H1 (cell line): Measurements from ENCODE around the gene LRRC32. TPM values are rescaled to one million over a fixed set of nuclear protein-coding genes. Genes with fewer than 3 reads are reported as not detected.

Experiments
- CTCF ChIA-PET: fragments of 300-600 bp; sonication (Branson Sonifier 250); formaldehyde crosslinking; loops from one replicate; lab custom pipeline; 2021; ENCODE audit not compliant: partially characterized antibody; lab: Charles Lee
- POLR2A ChIA-PET: fragments of 300-600 bp; sonication (Branson Sonifier 250); formaldehyde crosslinking; loops from one replicate; lab custom pipeline; 2021; ENCODE audit warnings: inconsistent platforms; ENCODE audit not compliant: partially characterized antibody; lab: Charles Lee
- DNase-seq, 2 experiments: peaks; one replicate each; pipeline versions ENCODE4 v3.0.0 to v3.0.0-alpha.2; 2010 to 2022; ENCODE audit warnings: low spot score in 2 of 2, low read depth in 1 of 2, mixed read lengths in 1 of 2
- FAIRE-seq: peaks from 2 replicates; lab custom pipeline; 2011; peaks lifted over from hg19 to GRCh38; lab: Jason Lieb, UNC
- H2AFZ ChIP-seq: 2 replicates; pipeline ENCODE4 v1.8.1; 2012; ENCODE audit warnings: low read length, inconsistent platforms
- H2AK5ac ChIP-seq: 2 replicates; pipeline ENCODE4 v1.6.1; 2013; ENCODE audit warnings: low read depth, low read length
- H2BK120ac ChIP-seq: replicated peaks from 2 replicates; pipeline ENCODE3; 2013; ENCODE audit warnings: low read depth, low read length, inconsistent platforms
- H2BK12ac ChIP-seq: 2 replicates; pipeline ENCODE4 v1.6.1; 2013; ENCODE audit warnings: low read depth, low read length
- H2BK15ac ChIP-seq: 2 replicates; pipeline ENCODE4 v1.6.1; 2013; ENCODE audit warnings: low read length
- H2BK20ac ChIP-seq: 2 replicates; pipeline ENCODE4 v1.6.1; 2013; ENCODE audit warnings: low read length
- H2BK5ac ChIP-seq: 2 replicates; pipeline ENCODE4 v1.6.1; 2013; ENCODE audit warnings: low read depth, low read length
- H3K14ac ChIP-seq: 2 replicates; pipeline ENCODE4 v1.6.1; 2013; ENCODE audit warnings: inconsistent platforms; ENCODE audit not compliant: insufficient read length
- H3K18ac ChIP-seq: 2 replicates; pipeline ENCODE4 v1.6.1; 2013; ENCODE audit warnings: low read length; ENCODE audit errors: extremely low read depth
- H3K23ac ChIP-seq: 2 replicates; pipeline ENCODE4 v1.6.1; 2013; ENCODE audit warnings: inconsistent platforms; ENCODE audit not compliant: insufficient read length
- H3K23me2 ChIP-seq: 2 replicates; pipeline ENCODE4 v1.6.1; 2013; ENCODE audit warnings: low read depth, low read length
- H3K27ac ChIP-seq: 2 replicates; pipeline ENCODE4 v1.6.1; 2011; ENCODE audit warnings: low read depth, low read length, inconsistent platforms
- H3K27me3 ChIP-seq, 4 experiments: replicated peaks in 1 of 4; 1 replicate in 1 of 4; 2 replicates in 3 of 4; pipeline versions ENCODE4 v1.6.1 to v1.8.1; 2011 to 2013; ENCODE audit warnings: low read length in 3 of 4, mild to moderate bottlenecking in 3 of 4, inconsistent platforms in 2 of 4, mixed read lengths in 2 of 4, moderate library complexity in 1 of 4; ENCODE audit not compliant: control insufficient read depth in 3 of 4, insufficient read depth in 3 of 4; ENCODE audit errors: extremely low read depth in 1 of 4
- H3K36me3 ChIP-seq, 4 experiments: 2 replicates each; pipeline versions ENCODE4 v1.6.1 to v1.8.1; 2011 to 2013; ENCODE audit warnings: mild to moderate bottlenecking in 4 of 4, low read length in 3 of 4, moderate library complexity in 2 of 4, control low read depth in 1 of 4, inconsistent platforms in 1 of 4; ENCODE audit not compliant: insufficient read depth in 4 of 4, control insufficient read depth in 2 of 4
- H3K4ac ChIP-seq: replicated peaks from 2 replicates; pipeline ENCODE3; 2013; ENCODE audit warnings: low read length, low read depth, mixed read lengths, inconsistent platforms; ENCODE audit not compliant: insufficient read length
- H3K4me1 ChIP-seq, 4 experiments: replicated peaks in 1 of 4; 1 replicate in 1 of 4; 2 replicates in 3 of 4; pipeline versions ENCODE4 v1.6.1 to v1.8.1; 2011 to 2013; ENCODE audit warnings: low read length in 3 of 4, inconsistent platforms in 2 of 4, mixed read lengths in 1 of 4; ENCODE audit not compliant: insufficient read depth in 4 of 4, control insufficient read depth in 3 of 4
- H3K4me2 ChIP-seq, 2 experiments: 2 replicates each; pipeline versions ENCODE4 v1.6.1 to v1.8.1; 2011 to 2013; ENCODE audit warnings: low read depth in 2 of 2, low read length in 2 of 2, control low read depth in 1 of 2, inconsistent platforms in 1 of 2, mild to moderate bottlenecking in 1 of 2; ENCODE audit not compliant: insufficient read depth in 1 of 2
- H3K4me3 ChIP-seq, 4 experiments: fragments of 200-600, 300-600 bp in 1 of 4; sonication (generic), shearing (Covaris generic), sonication (Bioruptor Twin) in 1 of 4; 2 replicates each; pipeline versions ENCODE4 v1.5.1 to v1.8.1; 2011 to 2016; ENCODE audit warnings: low read length in 4 of 4, low read depth in 3 of 4, control low read depth in 2 of 4, inconsistent platforms in 2 of 4, mild to moderate bottlenecking in 2 of 4, mixed read lengths in 1 of 4, moderate library complexity in 1 of 4; ENCODE audit not compliant: insufficient read depth in 2 of 4; ENCODE audit errors: extremely low read depth in 1 of 4
- H3K56ac ChIP-seq: replicated peaks from 2 replicates; pipeline ENCODE3; 2013; ENCODE audit warnings: low read depth, mild to moderate bottlenecking, mixed read lengths, low read length, inconsistent platforms; ENCODE audit not compliant: insufficient read length
- H3K79me1 ChIP-seq: 2 replicates; pipeline ENCODE4 v1.6.1; 2013; ENCODE audit warnings: low read depth, low read length, control low read depth
- H3K79me2 ChIP-seq, 2 experiments: 2 replicates each; pipeline versions ENCODE4 v1.6.1 to v1.8.1; 2012 to 2013; ENCODE audit warnings: low read length in 2 of 2, mild to moderate bottlenecking in 2 of 2, inconsistent platforms in 1 of 2; ENCODE audit not compliant: insufficient read depth in 2 of 2, control insufficient read depth in 1 of 2
- H3K9ac ChIP-seq, 4 experiments: replicated peaks in 1 of 4; 1 replicate in 1 of 4; 2 replicates in 3 of 4; pipeline versions ENCODE4 v1.6.1 to v1.8.1; 2011 to 2013; ENCODE audit warnings: low read depth in 3 of 4, low read length in 3 of 4, control low read depth in 2 of 4, mild to moderate bottlenecking in 2 of 4, moderate library complexity in 2 of 4, inconsistent platforms in 1 of 4; ENCODE audit errors: extremely low read depth in 1 of 4
- H3K9me3 ChIP-seq, 2 experiments: 2 replicates each; pipeline versions ENCODE4 v1.6.1 to v1.8.1; 2012 to 2013; ENCODE audit warnings: mild to moderate bottlenecking in 2 of 2, moderate library complexity in 2 of 2, control low read depth in 1 of 2, inconsistent platforms in 1 of 2, low read depth in 1 of 2, low read length in 1 of 2, mixed read lengths in 1 of 2; ENCODE audit not compliant: insufficient read depth in 2 of 2
- H4K20me1 ChIP-seq, 2 experiments: replicated peaks in 1 of 2; 2 replicates each; pipeline versions ENCODE3 to v1.8.1; 2011 to 2013; ENCODE audit warnings: inconsistent platforms in 2 of 2, low read length in 2 of 2, mild to moderate bottlenecking in 1 of 2; ENCODE audit not compliant: insufficient read depth in 2 of 2, control insufficient read depth in 1 of 2
- H4K5ac ChIP-seq: 2 replicates; pipeline ENCODE4 v1.6.1; 2013; ENCODE audit warnings: low read length, low read depth, mixed read lengths, inconsistent platforms; ENCODE audit not compliant: insufficient read length
- H4K8ac ChIP-seq: 2 replicates; pipeline ENCODE4 v1.8.0; 2013; ENCODE audit warnings: mild to moderate bottlenecking, moderate library complexity, low read length, inconsistent platforms; ENCODE audit not compliant: insufficient read depth; ENCODE audit errors: extremely low read depth
- H4K91ac ChIP-seq: replicated peaks from 2 replicates; pipeline ENCODE3; 2013; ENCODE audit warnings: low read length, mixed read lengths, inconsistent platforms; ENCODE audit not compliant: insufficient read length
- EGR1 ChIP-seq: IDR thresholded peaks from 2 replicates; pipeline ENCODE4 v1.6.1; 2011; ENCODE audit warnings: low read depth, low read length, borderline replicate concordance
- KDM1A ChIP-seq: fragments of 200-600, 300-600 bp; sonication (generic); IDR thresholded peaks from 2 replicates; pipeline ENCODE4 v1.7.1; 2016; ENCODE audit warnings: mild to moderate bottlenecking, low read length, borderline replicate concordance
- RAD21 ChIP-seq, 2 experiments: IDR thresholded peaks in 1 of 2; conservative IDR thresholded peaks in 1 of 2; 2 replicates each; pipeline ENCODE4 v1.6.1; 2011; ENCODE audit warnings: low read depth in 2 of 2, low read length in 2 of 2, improper control_type of control experiment in 1 of 2, inconsistent platforms in 1 of 2, mild to moderate bottlenecking in 1 of 2, moderate library complexity in 1 of 2
- RBBP5 ChIP-seq: IDR thresholded peaks from 2 replicates; pipeline ENCODE4 v1.7.1; 2012; ENCODE audit warnings: low read depth, mild to moderate bottlenecking, inconsistent platforms, low read length, moderate library complexity, borderline replicate concordance
- TAF7 ChIP-seq: optimal IDR thresholded peaks from 2 replicates; pipeline ENCODE3; 2011; ENCODE audit warnings: low read depth, mild to moderate bottlenecking, inconsistent platforms, low read length, moderate library complexity, borderline replicate concordance
- WGBS, 2 experiments: shearing (Covaris generic) in 1 of 2; methylation state at CpG; one replicate each; pipeline versions ENCODE4 v1.1.6 to v1.1.7; 2013 to 2015; ENCODE audit warnings: low lambda C conversion rate in 2 of 2, mixed read lengths in 2 of 2, inconsistent platforms in 1 of 2, low coverage in 1 of 2, missing lambda C conversion rate in 1 of 2; ENCODE audit not compliant: insufficient replicate concordance in 2 of 2, insufficient coverage in 1 of 2, insufficient read length in 1 of 2; ENCODE audit errors: extremely low coverage in 1 of 2, missing lambda C conversion rate in 1 of 2; 5-methylcytosine and 5-hydroxymethylcytosine counted together
- polyA plus RNA-seq, 7 experiments: library from polyadenylated mRNA; depleted of rRNA in 3 of 7; stranded (reverse) in 5 of 7; unstranded in 2 of 7; fragments of >200 nt in 5 of 7; fragments of 200-250 nt in 2 of 7; gene quantifications; 1 replicate in 5 of 7; 2 replicates in 1 of 7; 4 replicates in 1 of 7; pipeline versions ENCODE4 v1.2.1 to v1.2.3, GENCODE V29; 2011 to 2013; ENCODE audit warnings: missing spikeins in 2 of 7, mixed read lengths in 2 of 7
- total RNA-seq: library from RNA; stranded (reverse); fragmentation: NEBNext Ultra II Directional; extraction: Animal tissue kit (Norgen Biotek cat#: 25700); gene quantifications from 2 replicates; pipeline ENCODE4 v1.2.1, GENCODE V29; 2021

LRRC32 gene
- total and polyA plus RNA-seq, 2 of the 8 experiments (the other 6 are each of a cell fraction or from before 2014, with no cell fraction given), result 0.99 to 1.9 TPM

- DNase-seq (no peak), FAIRE-seq (no peak)
- ChIA-PET CTCF (interaction anchor here (1.1 to 4.5 kb wide), 18 partner anchors 8 to 508 kb away, joined by 3 to 39 read pairs (median 4); no protein-coding TSS in a partner anchor), POLR2A (no interaction called here)
- TF ChIP-seq RAD21 (IDR thresholded peaks at IDR 0.05 in 1 of 2, conservative IDR thresholded peaks at IDR 0.05 in 1 of 2; ENCODE audit: low read depth in 2 of 2, low read length in 2 of 2) (no peak), TAF7 (no peak), RBBP5 (no peak), KDM1A (no peak), EGR1 (no peak)
- Histone ChIP-seq H4K20me1 (no peaks in the 10 kb centered on the region), H3K23me2 (no peaks in the 10 kb centered on the region; the same call in 1 of the 2 replicates), H3K56ac (no peak overlapping the region), H3K4me3 (no peak overlapping the region), H3K27me3 (no peaks in the 10 kb centered on the region), H3K9ac (no peak overlapping the region), H3K9me3 (no peaks in the 10 kb centered on the region), H2BK5ac (peak overlapping the region; percentile 9; the same call in 1 of the 2 replicates), H2BK120ac (no peak overlapping the region), H3K79me1 (no peaks in the 10 kb centered on the region; the same call in 1 of the 2 replicates), H3K79me2 (no peaks in the 10 kb centered on the region), H3K36me3 (no peaks in the 10 kb centered on the region), H3K4ac (no peak overlapping the region), H4K8ac (no peak overlapping the region), H2AFZ (no peak overlapping the region), H2BK15ac (no peak overlapping the region), H2AK5ac (peak overlapping the region; percentile 41), H4K5ac (no peak overlapping the region), H3K23ac (no peak overlapping the region), H3K27ac (no peak overlapping the region), H3K18ac (no peak overlapping the region), H3K14ac (no peak overlapping the region), H2BK20ac (0 out of 2 replicates have a peak overlapping the region, but pooled peaks have one; percentile 53), H3K4me1 (peaks cover 9 to 20% (median 15%) of the 10 kb centered on the region in 4 experiments), H2BK12ac (peak overlapping the region; percentile 69; the same call in 1 of the 2 replicates), H3K4me2 (no peak overlapping the region), H4K91ac (no peak overlapping the region)
- 77% methylated on average over 3 of the region's 3 CpGs; no CpG with 5 or more reads in 1 of the 2 experiments for WGBS, 2 experiments
Measured at GRCh38 chr11:76699451-76700091, 29.0 kb upstream of the LRRC32 start.
